IPS-20b (cell line): Measurements from ENCODE around the gene SLC25A47.
"Not testable (repeated sequence)": the region's sequence is repeated elsewhere in the genome, so short reads cannot be mapped to it uniquely, and the experiment has no call there.

Experiments used
- H3K27ac ChIP-seq: one replicate; pipeline ENCODE4 v1.5.1; 2013; ENCODE audit warnings: low read length
- H3K27me3 ChIP-seq: 2 replicates; pipeline ENCODE4 v1.6.1; 2013; ENCODE audit warnings: mild to moderate bottlenecking, low read length, inconsistent platforms; ENCODE audit not compliant: insufficient read depth
- H3K36me3 ChIP-seq: 2 replicates; pipeline ENCODE4 v1.6.1; 2013; ENCODE audit warnings: low read depth, mild to moderate bottlenecking, inconsistent platforms, low read length, moderate library complexity; ENCODE audit not compliant: insufficient read depth
- H3K4me1 ChIP-seq: 2 replicates; pipeline ENCODE4 v1.6.1; 2013; ENCODE audit warnings: mild to moderate bottlenecking, control low read depth, inconsistent platforms, low read length, moderate library complexity; ENCODE audit not compliant: insufficient read depth
- H3K4me3 ChIP-seq: 2 replicates; pipeline ENCODE4 v1.5.1; 2013; ENCODE audit warnings: mild to moderate bottlenecking, low read length, inconsistent platforms
- H3K9ac ChIP-seq: 2 replicates; pipeline ENCODE4 v1.6.1; 2013; ENCODE audit warnings: low read depth, mild to moderate bottlenecking, inconsistent platforms, low read length, moderate library complexity
- H3K9me3 ChIP-seq: 2 replicates; pipeline ENCODE4 v1.6.1; 2013; ENCODE audit warnings: mild to moderate bottlenecking, low read depth, low read length, inconsistent platforms; ENCODE audit not compliant: insufficient read depth

The SLC25A47 gene

DNA sequence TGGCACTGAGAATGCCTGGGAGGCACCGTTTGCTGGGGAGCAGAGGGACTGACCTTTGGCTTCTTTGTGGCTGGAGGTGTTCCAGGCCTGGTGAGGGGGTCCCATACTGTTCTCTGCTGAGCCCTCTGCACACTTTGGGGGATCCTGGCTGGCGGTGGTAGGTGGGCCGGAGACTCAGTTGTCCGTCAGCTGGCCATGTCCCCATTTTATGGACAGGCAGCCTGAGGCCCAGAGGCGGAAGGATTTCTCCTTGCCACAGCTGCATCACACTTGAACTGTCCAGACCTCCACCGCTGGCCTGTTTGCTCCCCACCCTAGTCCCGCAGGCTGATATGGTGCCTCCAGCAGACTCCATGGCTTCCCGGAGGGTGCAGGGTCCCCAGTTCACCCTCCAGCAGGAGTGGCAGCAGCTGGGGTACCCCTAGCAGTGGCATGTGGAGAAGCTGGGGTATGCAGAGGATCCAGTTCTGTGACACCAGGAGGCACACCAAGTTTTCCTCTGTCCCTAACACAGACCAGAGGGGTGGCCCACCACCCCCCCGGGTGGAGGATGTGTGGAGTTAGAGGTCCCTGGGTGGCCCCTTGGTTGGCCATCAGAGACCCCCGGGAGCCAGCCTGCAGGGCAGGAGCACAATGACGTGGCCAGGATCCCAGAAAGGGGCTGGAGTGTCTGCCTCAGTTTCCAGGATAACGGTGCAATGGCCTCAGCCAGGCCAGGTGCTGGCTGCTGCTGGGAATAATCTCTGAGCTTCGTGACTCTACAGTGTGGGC lies 31.6 kb upstream of the SLC25A47 start:
- no peak overlapping the region for H3K9ac ChIP-seq
- H3K9me3 ChIP-seq, result no peaks in the 10 kb centered on the region
- H3K4me3 ChIP-seq, result no peak overlapping the region
- no peaks in the 10 kb centered on the region for H3K27me3 ChIP-seq
- no peaks in the 10 kb centered on the region for H3K4me1 ChIP-seq
- H3K36me3 ChIP-seq, result peaks cover 67% of the 10 kb centered on the region
- no peak overlapping the region for H3K27ac ChIP-seq

DNA sequence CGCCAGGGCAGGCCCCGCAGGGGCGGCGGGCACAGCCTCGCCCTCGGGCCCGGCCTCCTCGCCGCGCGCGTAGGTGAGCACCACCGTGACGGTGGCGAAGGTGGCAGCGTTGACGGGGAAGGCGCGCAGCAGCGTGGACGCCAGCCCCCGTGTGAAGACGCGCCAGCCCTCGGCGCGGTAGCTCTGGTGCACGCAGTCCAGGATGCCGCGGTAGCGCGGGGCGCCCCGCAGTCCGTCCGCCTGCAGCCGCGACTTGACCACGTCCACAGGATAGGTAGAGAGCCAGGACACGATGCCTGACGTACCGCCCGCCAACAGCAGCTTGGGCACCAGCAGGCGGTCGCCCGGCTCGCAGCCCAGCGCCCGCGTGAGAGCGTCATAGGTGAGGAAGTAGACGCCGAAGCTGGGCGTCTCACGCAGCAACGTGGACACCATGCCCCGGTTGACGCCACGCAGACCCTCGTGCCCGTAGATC lies 30.8 kb upstream of the SLC25A47 start:
- H3K27ac ChIP-seq, result no peak overlapping the region
- H3K36me3 ChIP-seq, result peaks cover 74% of the 10 kb centered on the region
- H3K4me3 ChIP-seq, result no peak overlapping the region
- no peak overlapping the region for H3K9ac ChIP-seq
- no peaks in the 10 kb centered on the region for H3K9me3 ChIP-seq
- no peaks in the 10 kb centered on the region for H3K27me3 ChIP-seq
- H3K4me1 ChIP-seq, result no peaks in the 10 kb centered on the region

DNA sequence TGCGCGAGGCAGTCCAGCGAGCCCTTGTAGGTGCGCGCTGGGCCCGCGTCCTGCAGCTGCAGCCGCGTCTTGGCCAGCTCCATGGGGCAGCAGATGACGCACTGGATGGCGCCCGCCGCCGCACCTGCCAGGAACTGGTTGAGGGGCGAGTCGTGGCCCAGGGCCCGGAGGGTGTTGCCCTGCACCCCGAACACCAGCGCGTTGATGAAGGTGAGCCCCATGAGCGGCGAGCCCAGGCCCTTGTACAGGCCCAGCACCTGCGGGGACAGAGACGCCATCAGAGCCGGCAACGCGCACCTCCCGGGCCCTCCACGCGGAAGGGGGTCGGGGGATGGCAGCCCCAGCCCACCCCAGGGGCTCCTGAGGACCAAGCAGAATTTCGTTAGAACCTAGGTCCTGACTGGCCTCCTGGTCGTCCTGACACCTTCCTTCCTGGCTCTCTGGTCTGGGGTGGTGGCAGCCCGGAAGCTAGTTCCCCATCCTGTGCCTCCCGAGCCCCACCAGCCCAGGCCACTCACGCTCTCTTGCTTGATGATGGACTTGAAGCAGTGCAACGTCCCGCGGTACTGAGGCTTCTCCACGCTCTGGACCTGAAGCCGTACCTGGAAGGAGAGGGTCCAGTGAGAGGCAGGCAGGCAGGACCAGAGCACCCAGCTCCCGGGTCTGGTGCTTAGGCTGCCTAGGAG lies 30.2 kb upstream of the SLC25A47 start:
- no peak overlapping the region for H3K9ac ChIP-seq
- peaks cover 79% of the 10 kb centered on the region for H3K36me3 ChIP-seq
- H3K4me3 ChIP-seq, result no peak overlapping the region
- no peaks in the 10 kb centered on the region for H3K9me3 ChIP-seq
- H3K27ac ChIP-seq, result no peak overlapping the region
- H3K4me1 ChIP-seq, result no peaks in the 10 kb centered on the region
- H3K27me3 ChIP-seq, result no peaks in the 10 kb centered on the region

DNA sequence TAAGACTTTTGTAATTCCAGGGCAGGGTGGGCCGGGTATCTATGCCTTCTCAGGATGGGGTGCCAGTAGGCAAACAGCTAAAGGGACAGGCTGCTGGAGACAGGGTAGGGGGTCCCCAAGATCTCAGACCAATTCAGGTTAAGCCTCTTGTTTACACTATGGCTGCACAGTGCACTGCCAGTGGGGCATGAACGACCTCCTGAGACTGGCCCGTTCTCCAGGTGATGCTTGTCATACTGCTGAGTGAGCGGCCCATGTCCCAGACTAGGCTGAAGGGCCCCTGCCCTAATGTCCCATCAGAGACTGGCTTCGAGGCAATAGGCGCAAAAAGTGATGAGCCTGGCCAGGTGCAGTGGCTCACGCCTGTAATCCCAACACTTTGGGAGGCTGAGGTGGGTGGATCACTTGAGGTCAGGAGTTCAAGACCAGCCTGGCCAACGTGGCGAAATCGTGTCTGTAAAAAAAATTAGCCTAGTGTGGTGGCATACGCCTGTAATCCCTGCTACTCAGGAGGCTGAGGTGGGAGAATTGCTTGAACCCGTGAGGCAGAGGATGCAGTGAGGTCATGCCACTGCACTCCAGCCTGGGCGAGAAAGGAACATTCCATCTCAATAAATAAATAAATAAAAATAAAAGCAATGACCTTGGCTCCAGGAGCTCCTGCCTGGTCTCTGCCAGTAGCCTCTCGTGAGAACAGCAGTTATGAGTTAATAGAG lies 29.5 kb upstream of the SLC25A47 start:
- Histone ChIP-seq H3K4me3 (no peak overlapping the region), H3K36me3 (peaks cover 87% of the 10 kb centered on the region), H3K4me1 (no peaks in the 10 kb centered on the region), H3K27ac (no peak overlapping the region), H3K27me3 (no peaks in the 10 kb centered on the region), H3K9ac (no peak overlapping the region), H3K9me3 (no peaks in the 10 kb centered on the region)

DNA sequence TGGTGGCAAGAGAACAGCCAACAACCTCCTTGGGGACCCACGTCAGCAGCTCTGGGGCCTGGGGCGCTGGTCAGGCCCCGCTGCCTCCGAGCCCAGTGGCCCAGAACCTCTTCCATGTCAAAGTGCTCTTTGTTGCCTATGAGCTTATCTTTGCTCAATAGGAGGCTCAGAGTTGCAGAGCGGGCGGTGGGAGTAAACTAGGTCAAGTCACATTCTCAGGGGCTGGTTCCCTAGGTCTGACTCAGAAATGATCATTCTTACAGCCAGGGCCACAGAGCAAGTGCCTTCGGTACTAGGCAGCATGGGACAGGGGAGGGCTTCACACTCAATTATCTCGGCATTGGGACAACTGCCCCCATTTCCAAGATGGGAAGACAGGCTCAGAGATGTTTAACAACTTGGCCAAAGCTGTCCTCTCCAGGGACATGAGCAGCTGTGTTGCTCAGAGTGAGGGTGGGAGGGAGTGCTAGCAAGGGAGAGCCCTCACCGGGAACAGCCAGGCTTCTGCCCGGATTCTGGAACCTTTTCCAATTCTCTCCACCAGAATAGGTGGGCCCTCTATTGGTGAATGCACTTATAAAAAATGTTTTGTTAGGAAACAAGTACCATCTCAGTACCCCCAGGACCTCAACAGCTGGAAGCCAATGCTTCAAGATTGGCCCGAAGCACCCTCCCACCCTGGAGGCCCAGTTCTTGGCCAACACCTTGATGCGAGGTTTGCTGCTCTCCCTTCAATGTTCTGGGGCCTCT lies 28.8 kb upstream of the SLC25A47 start:
- peaks cover 90% of the 10 kb centered on the region for H3K36me3 ChIP-seq
- no peak overlapping the region for H3K27ac ChIP-seq
- no peak overlapping the region for H3K9ac ChIP-seq
- no peaks in the 10 kb centered on the region for H3K9me3 ChIP-seq
- H3K4me3 ChIP-seq, result no peak overlapping the region
- H3K4me1 ChIP-seq, result no peaks in the 10 kb centered on the region
- H3K27me3 ChIP-seq, result no peaks in the 10 kb centered on the region

DNA sequence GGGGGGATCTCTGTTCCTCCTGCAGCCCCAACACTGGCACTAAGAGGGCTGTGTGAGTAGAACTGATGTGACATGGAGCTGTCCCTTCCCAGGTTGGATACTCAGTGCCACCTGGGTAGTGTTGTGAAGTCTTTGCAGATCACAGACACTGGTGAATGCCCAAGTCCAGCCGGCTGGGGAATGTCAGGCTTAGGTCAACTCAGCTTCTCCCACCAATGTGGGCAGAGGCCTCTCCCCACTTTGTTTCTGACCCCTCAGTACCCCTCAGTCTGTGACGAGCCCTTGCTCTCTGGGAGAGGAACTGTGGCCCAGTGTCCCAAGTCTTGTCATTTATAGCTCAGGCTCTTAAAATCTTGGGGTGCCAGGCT lies 28.2 kb upstream of the SLC25A47 start:
- Histone ChIP-seq H3K9ac (no peak overlapping the region), H3K4me1 (no peaks in the 10 kb centered on the region), H3K27ac (no peak overlapping the region), H3K4me3 (no peak overlapping the region), H3K36me3 (peaks cover 86% of the 10 kb centered on the region), H3K27me3 (no peaks in the 10 kb centered on the region), H3K9me3 (no peaks in the 10 kb centered on the region)

DNA sequence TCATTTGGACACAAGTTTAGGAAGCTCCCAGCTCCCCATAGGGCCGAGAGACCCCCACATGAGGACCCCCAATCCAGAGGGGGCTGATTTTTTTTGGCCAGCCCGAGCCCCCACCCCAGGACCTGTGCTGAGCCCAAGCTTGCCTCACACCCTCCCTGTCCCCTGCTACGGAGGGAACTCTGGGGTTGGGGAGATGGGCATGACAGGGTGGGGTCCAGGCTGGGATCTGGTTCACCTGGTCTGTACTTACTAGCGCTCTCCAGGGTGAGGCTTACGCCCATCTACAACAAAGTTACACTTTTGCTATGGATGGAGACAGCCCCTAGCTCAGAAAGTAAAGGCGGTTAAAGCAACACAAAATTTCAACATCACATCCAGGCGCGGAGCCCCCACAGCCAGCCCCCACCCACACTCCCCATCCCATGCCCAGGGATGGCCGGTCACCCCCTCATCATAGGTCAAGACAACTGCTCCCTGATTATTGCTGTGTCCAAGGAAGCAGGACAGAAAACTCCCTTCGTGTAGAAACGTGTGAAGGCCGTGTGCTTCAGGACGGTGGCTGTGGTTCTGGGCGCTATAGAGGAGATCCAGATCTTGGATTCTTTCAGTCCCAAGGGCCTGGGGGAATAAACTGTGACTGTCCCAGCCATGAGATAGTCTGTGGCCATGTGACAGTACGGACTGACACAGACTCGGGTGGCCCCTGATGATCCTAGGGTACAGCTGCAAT lies 27.6 kb upstream of the SLC25A47 start:
- no peak overlapping the region for H3K9ac ChIP-seq
- no peaks in the 10 kb centered on the region for H3K4me1 ChIP-seq
- H3K9me3 ChIP-seq, result no peaks in the 10 kb centered on the region
- no peaks in the 10 kb centered on the region for H3K27me3 ChIP-seq
- H3K36me3 ChIP-seq, result peaks cover 86% of the 10 kb centered on the region
- H3K4me3 ChIP-seq, result no peak overlapping the region
- H3K27ac ChIP-seq, result no peak overlapping the region

DNA sequence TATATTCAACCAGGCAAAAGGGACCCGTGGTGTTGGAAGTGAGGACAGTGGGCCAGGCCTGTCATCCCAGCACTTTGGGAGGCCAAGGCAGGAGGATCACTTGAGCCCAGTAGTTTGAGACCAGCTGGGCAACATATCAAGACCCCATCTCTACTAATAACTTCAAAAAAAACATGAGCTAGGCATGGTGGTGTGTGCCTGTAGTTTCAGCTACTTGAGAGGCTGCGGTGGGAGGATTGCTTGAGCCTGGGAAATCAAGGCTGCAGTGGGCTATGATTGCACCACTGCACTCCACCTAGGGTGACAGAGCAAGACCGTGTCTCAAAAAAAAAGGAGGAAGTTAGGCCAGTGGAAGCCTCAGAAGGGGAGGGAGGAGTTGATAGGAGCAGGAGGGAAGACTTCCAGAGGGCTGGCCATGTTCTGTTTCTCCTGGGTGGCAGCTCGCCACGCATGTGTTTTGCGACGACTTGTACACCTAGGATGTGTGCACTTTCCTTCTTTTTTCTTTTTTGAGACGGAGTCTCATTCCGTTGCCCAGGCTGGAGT lies 27.0 kb upstream of the SLC25A47 start:
- no peaks in the 10 kb centered on the region for H3K4me1 ChIP-seq
- no peak overlapping the region for H3K9ac ChIP-seq
- H3K9me3 ChIP-seq, result no peaks in the 10 kb centered on the region
- H3K36me3 ChIP-seq, result peaks cover 80% of the 10 kb centered on the region
- H3K4me3 ChIP-seq, result no peak overlapping the region
- H3K27ac ChIP-seq, result no peak overlapping the region
- H3K27me3 ChIP-seq, result no peaks in the 10 kb centered on the region

DNA sequence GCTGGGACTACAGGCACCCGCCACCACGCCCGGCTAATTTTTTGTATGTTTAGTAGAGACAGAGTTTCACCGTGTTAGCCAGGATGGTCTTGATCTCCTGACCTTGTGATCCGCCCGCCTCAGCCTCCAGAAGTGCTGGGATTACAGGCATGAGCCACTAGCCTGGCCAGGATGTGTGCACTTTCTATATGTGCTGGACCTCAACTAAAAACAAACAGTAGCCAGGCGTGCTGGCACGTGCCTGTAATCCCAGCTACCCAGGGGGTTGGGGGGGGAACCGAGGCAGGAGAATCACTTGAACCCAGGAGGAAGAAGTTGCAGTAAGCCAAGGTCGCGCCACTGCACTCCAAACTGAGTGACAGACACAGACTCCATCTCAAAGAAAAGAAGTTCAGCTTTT lies 26.4 kb upstream of the SLC25A47 start:
- H3K4me1 ChIP-seq, H3K27me3 ChIP-seq, H3K9ac ChIP-seq, H3K4me3 ChIP-seq, H3K27ac ChIP-seq, H3K9me3 ChIP-seq: not testable (repeated sequence)
- peaks cover 74% of the 10 kb centered on the region for H3K36me3 ChIP-seq

DNA sequence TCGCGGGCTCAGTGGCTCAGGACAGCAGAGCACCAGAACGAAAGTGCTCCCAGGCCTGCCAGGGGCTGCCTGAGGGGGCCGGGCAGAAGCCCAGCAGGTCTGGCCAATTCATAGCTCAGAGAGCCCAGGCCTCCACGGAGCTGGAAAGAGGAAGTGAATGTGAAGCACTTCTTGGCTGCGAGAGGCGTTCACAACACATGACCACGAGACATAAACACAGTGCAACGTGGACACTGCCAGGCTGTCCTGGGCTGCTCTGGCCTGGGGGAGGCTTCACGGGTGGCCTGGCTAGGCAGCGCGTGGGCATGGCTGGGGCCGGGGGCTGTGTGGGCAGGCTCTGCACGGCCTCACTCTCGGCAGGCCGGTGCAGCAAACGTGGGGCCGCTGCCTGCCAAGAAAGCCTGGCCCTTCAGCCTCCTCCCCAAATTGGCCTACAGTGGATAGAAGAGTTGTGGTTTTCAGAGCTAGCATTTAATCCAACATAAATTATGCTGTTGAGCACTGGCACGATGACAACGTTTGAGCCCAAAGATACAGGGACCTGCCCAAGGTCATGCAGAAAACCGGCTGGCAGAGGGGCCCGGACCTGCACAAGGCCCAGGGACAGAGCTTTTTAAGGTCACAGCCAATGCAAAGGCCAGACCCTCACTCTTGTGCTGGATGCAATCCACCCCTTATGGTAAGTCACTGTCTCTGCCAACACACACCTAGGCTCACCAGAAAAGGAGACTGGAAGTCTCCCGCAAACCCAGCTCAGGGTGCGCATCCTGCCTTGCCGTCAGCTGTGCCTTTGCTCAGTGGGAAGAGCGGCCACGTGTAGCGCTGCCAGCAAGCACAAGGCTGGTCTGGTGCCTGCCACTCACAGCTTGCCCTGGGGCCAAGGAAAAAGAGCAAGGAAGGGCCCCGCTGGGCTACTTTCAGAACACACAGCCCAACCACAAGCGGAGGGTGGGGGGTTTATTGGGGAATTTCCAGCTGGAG lies 25.5 kb upstream of the SLC25A47 start:
- Histone ChIP-seq H3K27ac (no peak overlapping the region), H3K9ac (no peak overlapping the region), H3K36me3 (peaks cover 67% of the 10 kb centered on the region), H3K4me3 (no peak overlapping the region), H3K4me1 (no peaks in the 10 kb centered on the region), H3K9me3 (no peaks in the 10 kb centered on the region), H3K27me3 (no peaks in the 10 kb centered on the region)
